ENCODE data around the gene BBS4. TPM values are rescaled to one million over a fixed set of nuclear protein-coding genes. Genes with fewer than 3 reads are reported as not detected.
"Not testable (repeated sequence)": the region's sequence is repeated elsewhere in the genome, so short reads cannot be mapped to it uniquely, and the experiment has no call there.

The BBS4 gene
- polyA plus RNA-seq, 2 donors: 5.2 to 6.4 TPM

- Histone ChIP-seq H3K36me3 (ENCODE audit: control insufficient read depth in 2 of 2, insufficient read depth in 2 of 2, low read length in 1 of 2) (no peaks in the 10 kb centered on the region), H3K9me3 (ENCODE audit: control insufficient read depth in 2 of 2, insufficient read depth in 1 of 2, low read depth in 1 of 2, low read length in 1 of 2) (no peaks in the 10 kb centered on the region), H3K27me3 (ENCODE audit: control insufficient read depth in 1 of 2, insufficient read depth in 2 of 2, low read length in 2 of 2) (no peaks in the 10 kb centered on the region), H3K4me1 (ENCODE audit: control insufficient read depth in 2 of 2, insufficient read depth in 2 of 2, low read length in 1 of 2) (no peaks in the 10 kb centered on the region), H3K27ac (ENCODE audit: low read depth in 2 of 2, low read length in 1 of 2) (no peak overlapping the region), H3K4me3 (ENCODE audit: low read depth in 1 of 2, low read length in 2 of 2) (no peak overlapping the region)
- WGBS, 2 donors: 93 to 95% methylated on average over 5 of the region's 5 CpGs
These were observed 12.9 kb downstream of the BBS4 start for GRCh38 chr15:72698938-72699337.

- 51 to 68% methylated on average over 9 of the region's 9 CpGs for WGBS, 2 donors
- no peaks in the 10 kb centered on the region for H3K9me3 ChIP-seq (ENCODE audit: control insufficient read depth in 2 of 2, insufficient read depth in 1 of 2, low read depth in 1 of 2, low read length in 1 of 2)
- H3K27ac ChIP-seq (ENCODE audit: low read depth in 2 of 2, low read length in 1 of 2): no peak overlapping the region
- no peaks in the 10 kb centered on the region for H3K27me3 ChIP-seq (ENCODE audit: control insufficient read depth in 1 of 2, insufficient read depth in 2 of 2, low read length in 2 of 2)
- no peak overlapping the region for H3K4me3 ChIP-seq (ENCODE audit: low read depth in 1 of 2, low read length in 2 of 2)
- H3K36me3 ChIP-seq (ENCODE audit: control insufficient read depth in 2 of 2, insufficient read depth in 2 of 2, low read length in 1 of 2): no peaks in the 10 kb centered on the region
- H3K4me1 ChIP-seq (ENCODE audit: control insufficient read depth in 2 of 2, insufficient read depth in 2 of 2, low read length in 1 of 2): no peaks in the 10 kb centered on the region
These were observed 14.1 kb downstream of the BBS4 start for GRCh38 chr15:72700076-72700475.

GRCh38 chr15:72706266-72706665 is 20.3 kb downstream of the BBS4 start:
- no peak overlapping the region for H3K4me3 ChIP-seq (ENCODE audit: low read depth in 1 of 2, low read length in 2 of 2)
- 92 to 93% methylated on average over 11 of the region's 11 CpGs for WGBS, 2 donors
- no peak overlapping the region for H3K27ac ChIP-seq (ENCODE audit: low read depth in 2 of 2, low read length in 1 of 2)
- H3K27me3 ChIP-seq (ENCODE audit: control insufficient read depth in 1 of 2, insufficient read depth in 2 of 2, low read length in 2 of 2): no peaks in the 10 kb centered on the region
- no peaks in the 10 kb centered on the region for H3K9me3 ChIP-seq (ENCODE audit: control insufficient read depth in 2 of 2, insufficient read depth in 1 of 2, low read depth in 1 of 2, low read length in 1 of 2)
- no peaks in the 10 kb centered on the region for H3K36me3 ChIP-seq (ENCODE audit: control insufficient read depth in 2 of 2, insufficient read depth in 2 of 2, low read length in 1 of 2)
- H3K4me1 ChIP-seq (ENCODE audit: control insufficient read depth in 2 of 2, insufficient read depth in 2 of 2, low read length in 1 of 2): no peaks in the 10 kb centered on the region

- not testable (repeated sequence) for H3K9me3 ChIP-seq (ENCODE audit: control insufficient read depth in 2 of 2, insufficient read depth in 1 of 2, low read depth in 1 of 2, low read length in 1 of 2); H3K27me3 ChIP-seq (ENCODE audit: control insufficient read depth in 1 of 2, insufficient read depth in 2 of 2, low read length in 2 of 2); H3K4me3 ChIP-seq (ENCODE audit: low read depth in 1 of 2, low read length in 2 of 2); H3K36me3 ChIP-seq (ENCODE audit: control insufficient read depth in 2 of 2, insufficient read depth in 2 of 2, low read length in 1 of 2); H3K4me1 ChIP-seq (ENCODE audit: control insufficient read depth in 2 of 2, insufficient read depth in 2 of 2, low read length in 1 of 2); H3K27ac ChIP-seq (ENCODE audit: low read depth in 2 of 2, low read length in 1 of 2)
- 87 to 90% methylated on average over 8 of the region's 8 CpGs for WGBS, 2 donors
These were observed 22.7 kb downstream of the BBS4 start for GRCh38 chr15:72708551-72709303.

GRCh38 chr15:72722071-72722696 is 36.2 kb downstream of the BBS4 start:
- Histone ChIP-seq H3K9me3 (ENCODE audit: control insufficient read depth in 2 of 2, insufficient read depth in 1 of 2, low read depth in 1 of 2, low read length in 1 of 2) (no peaks in the 10 kb centered on the region), H3K27me3 (ENCODE audit: control insufficient read depth in 1 of 2, insufficient read depth in 2 of 2, low read length in 2 of 2) (no peaks in the 10 kb centered on the region), H3K27ac (ENCODE audit: low read depth in 2 of 2, low read length in 1 of 2) (no peak overlapping the region), H3K4me3 (ENCODE audit: low read depth in 1 of 2, low read length in 2 of 2) (no peak overlapping the region), H3K36me3 (ENCODE audit: control insufficient read depth in 2 of 2, insufficient read depth in 2 of 2, low read length in 1 of 2) (no peaks in the 10 kb centered on the region), H3K4me1 (ENCODE audit: control insufficient read depth in 2 of 2, insufficient read depth in 2 of 2, low read length in 1 of 2) (no peaks in the 10 kb centered on the region)
- 40% methylated on average over 3 of the region's 3 CpGs for WGBS, 2 donors

- no peaks in the 10 kb centered on the region for H3K27me3 ChIP-seq (ENCODE audit: control insufficient read depth in 1 of 2, insufficient read depth in 2 of 2, low read length in 2 of 2)
- no peaks in the 10 kb centered on the region for H3K4me1 ChIP-seq (ENCODE audit: control insufficient read depth in 2 of 2, insufficient read depth in 2 of 2, low read length in 1 of 2)
- no peak overlapping the region for H3K4me3 ChIP-seq (ENCODE audit: low read depth in 1 of 2, low read length in 2 of 2)
- WGBS, 2 donors: 77 to 78% methylated on average over 1 of the region's 1 CpG
- no peaks in the 10 kb centered on the region for H3K9me3 ChIP-seq (ENCODE audit: control insufficient read depth in 2 of 2, insufficient read depth in 1 of 2, low read depth in 1 of 2, low read length in 1 of 2)
- H3K27ac ChIP-seq (ENCODE audit: low read depth in 2 of 2, low read length in 1 of 2): no peak overlapping the region
- no peaks in the 10 kb centered on the region for H3K36me3 ChIP-seq (ENCODE audit: control insufficient read depth in 2 of 2, insufficient read depth in 2 of 2, low read length in 1 of 2)
These were observed 38.0 kb downstream of the BBS4 start for GRCh38 chr15:72724028-72724427.

GRCh38 chr15:72725446-72725845 is 39.4 kb downstream of the BBS4 start:
- Histone ChIP-seq H3K27ac (ENCODE audit: low read depth in 2 of 2, low read length in 1 of 2) (no peak overlapping the region), H3K4me3 (ENCODE audit: low read depth in 1 of 2, low read length in 2 of 2) (no peak overlapping the region), H3K4me1 (ENCODE audit: control insufficient read depth in 2 of 2, insufficient read depth in 2 of 2, low read length in 1 of 2) (no peaks in the 10 kb centered on the region), H3K9me3 (ENCODE audit: control insufficient read depth in 2 of 2, insufficient read depth in 1 of 2, low read depth in 1 of 2, low read length in 1 of 2) (no peaks in the 10 kb centered on the region), H3K27me3 (ENCODE audit: control insufficient read depth in 1 of 2, insufficient read depth in 2 of 2, low read length in 2 of 2) (no peaks in the 10 kb centered on the region), H3K36me3 (ENCODE audit: control insufficient read depth in 2 of 2, insufficient read depth in 2 of 2, low read length in 1 of 2) (no peaks in the 10 kb centered on the region)
- WGBS, 2 donors: 86 to 89% methylated on average over 3 of the region's 3 CpGs

- H3K4me3 ChIP-seq (ENCODE audit: low read depth in 1 of 2, low read length in 2 of 2); H3K4me1 ChIP-seq (ENCODE audit: control insufficient read depth in 2 of 2, insufficient read depth in 2 of 2, low read length in 1 of 2); H3K27ac ChIP-seq (ENCODE audit: low read depth in 2 of 2, low read length in 1 of 2); H3K27me3 ChIP-seq (ENCODE audit: control insufficient read depth in 1 of 2, insufficient read depth in 2 of 2, low read length in 2 of 2); H3K36me3 ChIP-seq (ENCODE audit: control insufficient read depth in 2 of 2, insufficient read depth in 2 of 2, low read length in 1 of 2); H3K9me3 ChIP-seq (ENCODE audit: control insufficient read depth in 2 of 2, insufficient read depth in 1 of 2, low read depth in 1 of 2, low read length in 1 of 2): not testable (repeated sequence)
- 97 to 99% methylated on average over 6 of the region's 6 CpGs for WGBS, 2 donors
These were observed 39.8 kb downstream of the BBS4 start for GRCh38 chr15:72725851-72726250.

- H3K4me3 ChIP-seq (ENCODE audit: low read depth in 1 of 2, low read length in 2 of 2): no peak overlapping the region
- no peak overlapping the region for H3K27ac ChIP-seq (ENCODE audit: low read depth in 2 of 2, low read length in 1 of 2)
- H3K9me3 ChIP-seq (ENCODE audit: control insufficient read depth in 2 of 2, insufficient read depth in 1 of 2, low read depth in 1 of 2, low read length in 1 of 2): no peaks in the 10 kb centered on the region
- H3K36me3 ChIP-seq (ENCODE audit: control insufficient read depth in 2 of 2, insufficient read depth in 2 of 2, low read length in 1 of 2): no peaks in the 10 kb centered on the region
- no peaks in the 10 kb centered on the region for H3K4me1 ChIP-seq (ENCODE audit: control insufficient read depth in 2 of 2, insufficient read depth in 2 of 2, low read length in 1 of 2)
- H3K27me3 ChIP-seq (ENCODE audit: control insufficient read depth in 1 of 2, insufficient read depth in 2 of 2, low read length in 2 of 2): no peaks in the 10 kb centered on the region
These were observed 41.1 kb downstream of the BBS4 start for GRCh38 chr15:72727154-72727553.

GRCh38 chr15:72728249-72728648 is 42.2 kb downstream of the BBS4 start:
- H3K36me3 ChIP-seq (ENCODE audit: control insufficient read depth in 2 of 2, insufficient read depth in 2 of 2, low read length in 1 of 2); H3K9me3 ChIP-seq (ENCODE audit: control insufficient read depth in 2 of 2, insufficient read depth in 1 of 2, low read depth in 1 of 2, low read length in 1 of 2); H3K27ac ChIP-seq (ENCODE audit: low read depth in 2 of 2, low read length in 1 of 2); H3K4me3 ChIP-seq (ENCODE audit: low read depth in 1 of 2, low read length in 2 of 2); H3K27me3 ChIP-seq (ENCODE audit: control insufficient read depth in 1 of 2, insufficient read depth in 2 of 2, low read length in 2 of 2); H3K4me1 ChIP-seq (ENCODE audit: control insufficient read depth in 2 of 2, insufficient read depth in 2 of 2, low read length in 1 of 2): not testable (repeated sequence)
- WGBS, 2 donors: 89 to 90% methylated on average over 1 of the region's 1 CpG

Data from esophagus (tissue), 2 donors.